ENCODE data around the gene CCDC91.
"Not testable (repeated sequence)": the region's sequence is repeated elsewhere in the genome, so short reads cannot be mapped to it uniquely, and the experiment has no call there.

GRCh38 chr12:28379779-28380178 lies 189.5 kb downstream of the CCDC91 start:
- not testable (repeated sequence) for TF ChIP-seq CTCF (IDR thresholded peaks at IDR 0.05; ENCODE audit: poor library complexity, severe bottlenecking); REST (IDR thresholded peaks at IDR 0.05; ENCODE audit: borderline replicate concordance); RAD21 (conservative IDR thresholded peaks at IDR 0.05); POLR2AphosphoS5 (IDR thresholded peaks at IDR 0.05); EP300 (conservative IDR thresholded peaks at IDR 0.05; ENCODE audit: poor library complexity, severe bottlenecking)

All from neural cell (in vitro differentiated cells).